Body of pancreas (tissue), 4 donors: ENCODE data around the gene SNX20. TPM values are rescaled to one million over a fixed set of nuclear protein-coding genes. Genes with fewer than 3 reads are reported as not detected.

ENCODE experiments used
- ATAC-seq: fragments of 150-250 bp; one replicate; pipeline ENCODE4 v1.9.1; 2016
- DNase-seq, 4 donors: peaks; one replicate each; pipeline ENCODE4 v3.0.0-alpha.2; 2019
- H3K27ac ChIP-seq, 4 donors: fragments of 200-600 bp; sonication (generic); 1 replicate in 3 of 4; 2 replicates in 1 of 4; pipeline versions ENCODE4 v1.5.1 to v1.6.1; 2016 to 2019; ENCODE audit warnings: mild to moderate bottlenecking in 1 of 4, mixed read lengths in 1 of 4, moderate library complexity in 1 of 4
- H3K27me3 ChIP-seq, 2 donors: fragments of 200-600 bp; sonication (generic); one replicate each; pipeline ENCODE4 v1.6.0; 2016; ENCODE audit warnings: mild to moderate bottlenecking in 1 of 2
- H3K36me3 ChIP-seq, 2 donors: fragments of 200-600 bp; sonication (generic); replicated peaks in 1 of 2; 2 replicates each; pipeline ENCODE4 v1.5.1; 2016; ENCODE audit warnings: low read depth in 2 of 2; ENCODE audit not compliant: insufficient read depth in 1 of 2
- H3K4me1 ChIP-seq: fragments of 200-600 bp; sonication (generic); one replicate; pipeline ENCODE4 v1.6.0; 2016
- H3K4me3 ChIP-seq, 2 donors: fragments of 200-600 bp; sonication (generic); 1 replicate in 1 of 2; 2 replicates in 1 of 2; pipeline ENCODE4 v1.5.1; 2016 to 2019
- H3K9me3 ChIP-seq, 3 donors: fragments of 200-600 bp; sonication (generic); 1 replicate in 2 of 3; 2 replicates in 1 of 3; pipeline ENCODE4 v1.5.1; 2016
- CTCF ChIP-seq, 7 experiments: fragments of 450-650 bp in 4 of 7; fragments of 200-600 bp in 3 of 7; sonication (generic) in 3 of 7; IDR thresholded peaks; one replicate each; pipeline ENCODE4 v1.5.1; 2016 to 2019; ENCODE audit warnings: antibody characterized with exemption in 7 of 7
- POLR2A ChIP-seq, 3 donors: fragments of 450-650 bp; IDR thresholded peaks; one replicate each; pipeline ENCODE4 v1.6.1; 2016; ENCODE audit warnings: antibody characterized with exemption in 3 of 3, mild to moderate bottlenecking in 2 of 3
- WGBS, 2 donors: methylation state at CpG; one replicate each; pipeline ENCODE4 v1.1.5; 2017; 5-methylcytosine and 5-hydroxymethylcytosine counted together
- intact Hi-C: fragments of 100-400 bp; cut with DNase I; formaldehyde crosslinking; loops from one replicate; pipeline ENCODE4 v1.15.1; 2023
- total RNA-seq, 2 donors: library from RNA; depleted of rRNA; stranded (reverse); fragments of >200 nt; gene quantifications; one replicate each; pipeline ENCODE4 v1.1.0, GENCODE V29; 2016

Gene SNX20
- total RNA-seq, 2 donors from 2014 or later: 0.99 to 2.1 TPM

GRCh38 chr16:50622029-50622428 lies 59.1 kb downstream of the SNX20 start:
- no peak for ATAC-seq
- TF ChIP-seq CTCF (IDR thresholded peaks at IDR 0.05) (no peak), POLR2A (IDR thresholded peaks at IDR 0.05) (no peak)

More at GRCh38 chr16:50622029-50622428, 59.1 kb downstream of the SNX20 start:
- Histone ChIP-seq H3K27me3 (no peaks in the 10 kb centered on the region), H3K27ac (no peak overlapping the region), H3K36me3 (no peaks in the 10 kb centered on the region), H3K4me3 (no peak overlapping the region), H3K4me1 (peaks cover 3% of the 10 kb centered on the region), H3K9me3 (no peaks in the 10 kb centered on the region)
- 95 to 97% methylated on average over 7 of the region's 7 CpGs for WGBS, 2 donors
- no peak for DNase-seq
- intact Hi-C loops: no loop called here

Other genes starting within 250 kb of the SNX20 start
- 1 to 10 TPM; 2.0 to 4.9 TPM for gene NKD1, start 132.9 kb downstream of the SNX20 start, total RNA-seq
- gene NOD2, start 12.3 kb upstream of the SNX20 start, total RNA-seq: 1 to 10 TPM in 1 of 2 donors, under 1 TPM in 1; 0.33 to 1.8 TPM
- 10 to 100 TPM; 16.5 to 27.5 TPM for gene CYLD, start 60.8 kb upstream of the SNX20 start, total RNA-seq